HCT116 (cell line): ENCODE data around the gene SUN5. TPM values are rescaled to one million over a fixed set of nuclear protein-coding genes. Genes with fewer than 3 reads are reported as not detected.

ENCODE experiments used
- ATAC-seq: fragments of 200-7000 bp; cut with Tn5 transposase; 2 replicates; pipeline ENCODE4 v1.9.1; 2020; ENCODE audit warnings: mild to moderate bottlenecking, moderate library complexity
- BruUV-seq: library from RNA; stranded (reverse); fragments of 400-500 nt; replicated peaks from 2 replicates; lab custom pipeline; 2021; lab: Mats Ljungman, UMichigan
- CTCF ChIA-PET: fragments of 300-600 bp; sonication (Branson Sonifier 250); formaldehyde crosslinking; loops from one replicate; lab custom pipeline; 2021; ENCODE audit warnings: antibody characterized with exemption; lab: Charles Lee
- POLR2A ChIA-PET: fragments of 300-600, 350-600 bp; sonication (Branson Sonifier 250); formaldehyde crosslinking; loops from one replicate; lab custom pipeline; 2021; ENCODE audit warnings: antibody characterized with exemption; lab: Charles Lee
- RAD21 ChIA-PET, 2 experiments: fragments of 300-600 bp; sonication (Branson Sonifier 250); formaldehyde crosslinking; loops; one replicate each; lab custom pipeline; 2023; ENCODE audit warnings: low total read pairs in 2 of 2; ENCODE audit not compliant: uncharacterized antibody in 2 of 2, unreplicated experiment in 2 of 2, low non-redundant PET in 1 of 2; lab: Charles Lee
- DNase-seq: peaks from one replicate; pipeline ENCODE4 v3.0.0-alpha.2; 2010; ENCODE audit warnings: low read depth, low spot score
- H2AFZ ChIP-seq: fragments of 200-600 bp; shearing (Covaris generic), sonication (generic); 2 replicates; pipeline ENCODE4 v1.6.1; 2017; ENCODE audit warnings: low read depth, mixed run types, mixed read lengths, antibody characterized with exemption, low read length; ENCODE audit not compliant: poor library complexity, severe bottlenecking
- H3K27ac ChIP-seq: 2 replicates; pipeline ENCODE4 v1.5.1; 2012; ENCODE audit warnings: low read depth, low read length
- H3K27me3 ChIP-seq: fragments of 200-600 bp; sonication (generic); 2 replicates; pipeline ENCODE4 v1.6.1; 2016; ENCODE audit warnings: mixed run types, low read length, mixed read lengths; ENCODE audit not compliant: insufficient read depth
- H3K36me3 ChIP-seq, 2 experiments: fragments of 200-500 bp in 1 of 2; fragments of 200-600 bp in 1 of 2; sonication (Bioruptor generic) in 1 of 2; sonication (generic) in 1 of 2; 2 replicates each; pipeline versions ENCODE4 v1.5.1 to v1.6.1; 2014 to 2016; ENCODE audit warnings: low read length in 2 of 2, inconsistent platforms in 1 of 2, mixed read lengths in 1 of 2, mixed run types in 1 of 2; ENCODE audit not compliant: insufficient read depth in 2 of 2, control insufficient read depth in 1 of 2
- H3K4me1 ChIP-seq, 2 experiments: fragments of 200-600 bp in 1 of 2; sonication (generic) in 1 of 2; 2 replicates each; pipeline versions ENCODE4 v1.5.1 to v1.6.1; 2012 to 2017; ENCODE audit warnings: low read length in 2 of 2, inconsistent platforms in 1 of 2, mild to moderate bottlenecking in 1 of 2, mixed read lengths in 1 of 2, mixed run types in 1 of 2, moderate library complexity in 1 of 2; ENCODE audit not compliant: insufficient read depth in 2 of 2, control insufficient read depth in 1 of 2
- H3K4me2 ChIP-seq: fragments of 200-600 bp; sonication (generic); 2 replicates; pipeline ENCODE4 v1.6.1; 2017; ENCODE audit warnings: mixed run types, low read length, mixed read lengths
- H3K4me3 ChIP-seq, 2 experiments: fragments of 200-600 bp in 1 of 2; sonication (generic) in 1 of 2; replicated peaks in 1 of 2; 2 replicates each; pipeline ENCODE4 v1.5.1; 2011 to 2016; ENCODE audit warnings: low read length in 2 of 2, control low read depth in 1 of 2, low read depth in 1 of 2, mild to moderate bottlenecking in 1 of 2, mixed read lengths in 1 of 2, mixed run types in 1 of 2
- H3K79me2 ChIP-seq: fragments of 200-600 bp; sonication (generic); 2 replicates; pipeline ENCODE4 v1.6.1; 2017; ENCODE audit warnings: mild to moderate bottlenecking, mixed run types, low read length, moderate library complexity, mixed read lengths; ENCODE audit not compliant: insufficient read depth
- H3K9ac ChIP-seq: fragments of 200-600 bp; sonication (generic); 2 replicates; pipeline ENCODE4 v1.6.1; 2016; ENCODE audit warnings: low read length, mixed read lengths
- H3K9me2 ChIP-seq: fragments of 200-600 bp; sonication (generic), shearing (Covaris generic); 2 replicates; pipeline ENCODE4 v1.6.1; 2017; ENCODE audit warnings: mixed run types, mild to moderate bottlenecking, moderate library complexity; ENCODE audit not compliant: insufficient read depth
- H3K9me3 ChIP-seq, 2 experiments: fragments of 200-500 bp in 1 of 2; fragments of 200-600 bp in 1 of 2; sonication (Bioruptor generic) in 1 of 2; sonication (generic) in 1 of 2; 2 replicates each; pipeline ENCODE4 v1.6.1; 2014 to 2017; ENCODE audit warnings: low read length in 2 of 2, mixed read lengths in 2 of 2, inconsistent platforms in 1 of 2, low read depth in 1 of 2, mild to moderate bottlenecking in 1 of 2, mixed run types in 1 of 2, moderate library complexity in 1 of 2; ENCODE audit not compliant: control insufficient read depth in 1 of 2, insufficient read depth in 1 of 2
- H4K20me1 ChIP-seq: fragments of 200-600 bp; sonication (generic), shearing (Covaris generic); 2 replicates; pipeline ENCODE4 v1.6.1; 2017; ENCODE audit warnings: mixed run types, mild to moderate bottlenecking, moderate library complexity; ENCODE audit not compliant: insufficient read depth
- EGR1 ChIP-seq: IDR thresholded peaks from 2 replicates; pipeline ENCODE4 v1.6.1; 2012; ENCODE audit warnings: low read depth
- ELF1 ChIP-seq: IDR thresholded peaks from 2 replicates; pipeline ENCODE4 v1.6.1; 2012; ENCODE audit warnings: low read depth, borderline replicate concordance
- EZH2phosphoT487 ChIP-seq: fragments of 200-600 bp; IDR thresholded peaks from 2 replicates; pipeline ENCODE4 v1.6.1; 2018; ENCODE audit warnings: antibody characterized with exemption, borderline replicate concordance
- RAD21 ChIP-seq: IDR thresholded peaks from 2 replicates; pipeline ENCODE4 v1.6.1; 2012; ENCODE audit warnings: low read depth, mild to moderate bottlenecking
- SIN3A ChIP-seq: IDR thresholded peaks from 2 replicates; pipeline ENCODE4 v1.6.1; 2012; ENCODE audit warnings: low read depth
- SP1 ChIP-seq: IDR thresholded peaks from 2 replicates; pipeline ENCODE4 v1.6.1; 2012; ENCODE audit warnings: low read depth
- ZNF274 ChIP-seq: fragments of 200-500 bp; sonication (Bioruptor generic); IDR thresholded peaks from 2 replicates; pipeline ENCODE4 v1.6.1; 2014; ENCODE audit warnings: mild to moderate bottlenecking, low read depth, low read length, inconsistent platforms
- intact Hi-C: fragments of 100-400 bp; cut with micrococcal nuclease; formaldehyde crosslinking; loops from 2 replicates; pipeline ENCODE4 v1.10.0; 2022
- total RNA-seq: library from RNA; stranded (reverse); gene quantifications from one replicate; pipeline ENCODE4 v1.2.1, GENCODE V29; 2021; ENCODE audit not compliant: unreplicated experiment
- TF ChIP-seq, protein P1 (sequence below): IDR thresholded peaks from 2 replicates; pipeline ENCODE4 v1.6.1; 2012
- TF ChIP-seq, protein P2 (sequence below): IDR thresholded peaks from 2 replicates; pipeline ENCODE4 v1.6.1; 2011; ENCODE audit warnings: mild to moderate bottlenecking, low read length, moderate library complexity; ENCODE audit not compliant: insufficient replicate concordance; ENCODE audit errors: extremely low read depth
- TF ChIP-seq, protein P3 (sequence below): IDR thresholded peaks from 2 replicates; pipeline ENCODE4 v1.6.1; 2012; ENCODE audit warnings: low read depth

The SUN5 gene
- total RNA-seq, 1 experiment from 2014 or later = not detected

DNA sequence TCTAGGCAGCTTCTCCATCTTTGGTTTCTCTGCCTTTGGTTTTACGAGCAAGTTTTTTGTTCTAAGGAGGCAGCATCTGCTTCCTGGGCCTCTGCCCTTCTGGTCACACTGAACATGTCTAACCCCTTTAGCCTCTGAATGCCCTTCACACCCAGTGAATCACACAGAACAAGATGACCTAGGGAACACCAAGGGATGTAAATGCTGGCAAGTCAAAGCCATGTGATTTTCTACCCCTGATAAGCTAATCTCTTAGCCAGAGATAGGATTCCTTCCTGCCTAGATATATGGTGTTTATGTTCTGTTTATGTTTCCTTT, 20.0 kb upstream of the SUN5 start:
- Histone ChIP-seq H4K20me1 (no peaks in the 10 kb centered on the region), H3K4me2 (no peak overlapping the region), H3K9me3 (no peaks in the 10 kb centered on the region; a peak in 1 of 4 replicates), H3K4me1 (no peaks in the 10 kb centered on the region), H3K9ac (no peak overlapping the region), H3K79me2 (no peaks in the 10 kb centered on the region), H3K27me3 (peaks cover 26% of the 10 kb centered on the region; the same call in 1 of the 2 replicates), H3K27ac (no peak overlapping the region), H3K9me2 (no peaks in the 10 kb centered on the region), H2AFZ (no peak overlapping the region), H3K4me3 (no peak overlapping the region), H3K36me3 (no peaks in the 10 kb centered on the region)
- intact Hi-C loops = no loop called here
- DNase-seq (no peak), ATAC-seq (no peak)
- BruUV-seq = no TSS peak
- TF ChIP-seq, protein P1, sequence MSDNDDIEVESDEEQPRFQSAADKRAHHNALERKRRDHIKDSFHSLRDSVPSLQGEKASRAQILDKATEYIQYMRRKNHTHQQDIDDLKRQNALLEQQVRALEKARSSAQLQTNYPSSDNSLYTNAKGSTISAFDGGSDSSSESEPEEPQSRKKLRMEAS = no peak
- TF ChIP-seq ELF1 (no peak), EGR1 (no peak)
- TF ChIP-seq, protein P2, sequence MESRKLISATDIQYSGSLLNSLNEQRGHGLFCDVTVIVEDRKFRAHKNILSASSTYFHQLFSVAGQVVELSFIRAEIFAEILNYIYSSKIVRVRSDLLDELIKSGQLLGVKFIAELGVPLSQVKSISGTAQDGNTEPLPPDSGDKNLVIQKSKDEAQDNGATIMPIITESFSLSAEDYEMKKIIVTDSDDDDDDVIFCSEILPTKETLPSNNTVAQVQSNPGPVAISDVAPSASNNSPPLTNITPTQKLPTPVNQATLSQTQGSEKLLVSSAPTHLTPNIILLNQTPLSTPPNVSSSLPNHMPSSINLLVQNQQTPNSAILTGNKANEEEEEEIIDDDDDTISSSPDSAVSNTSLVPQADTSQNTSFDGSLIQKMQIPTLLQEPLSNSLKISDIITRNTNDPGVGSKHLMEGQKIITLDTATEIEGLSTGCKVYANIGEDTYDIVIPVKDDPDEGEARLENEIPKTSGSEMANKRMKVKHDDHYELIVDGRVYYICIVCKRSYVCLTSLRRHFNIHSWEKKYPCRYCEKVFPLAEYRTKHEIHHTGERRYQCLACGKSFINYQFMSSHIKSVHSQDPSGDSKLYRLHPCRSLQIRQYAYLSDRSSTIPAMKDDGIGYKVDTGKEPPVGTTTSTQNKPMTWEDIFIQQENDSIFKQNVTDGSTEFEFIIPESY = no peak
- POLR2A ChIA-PET = no interaction called here
- RAD21 ChIA-PET = no interaction called here
- CTCF ChIA-PET = no interaction called here

DNA sequence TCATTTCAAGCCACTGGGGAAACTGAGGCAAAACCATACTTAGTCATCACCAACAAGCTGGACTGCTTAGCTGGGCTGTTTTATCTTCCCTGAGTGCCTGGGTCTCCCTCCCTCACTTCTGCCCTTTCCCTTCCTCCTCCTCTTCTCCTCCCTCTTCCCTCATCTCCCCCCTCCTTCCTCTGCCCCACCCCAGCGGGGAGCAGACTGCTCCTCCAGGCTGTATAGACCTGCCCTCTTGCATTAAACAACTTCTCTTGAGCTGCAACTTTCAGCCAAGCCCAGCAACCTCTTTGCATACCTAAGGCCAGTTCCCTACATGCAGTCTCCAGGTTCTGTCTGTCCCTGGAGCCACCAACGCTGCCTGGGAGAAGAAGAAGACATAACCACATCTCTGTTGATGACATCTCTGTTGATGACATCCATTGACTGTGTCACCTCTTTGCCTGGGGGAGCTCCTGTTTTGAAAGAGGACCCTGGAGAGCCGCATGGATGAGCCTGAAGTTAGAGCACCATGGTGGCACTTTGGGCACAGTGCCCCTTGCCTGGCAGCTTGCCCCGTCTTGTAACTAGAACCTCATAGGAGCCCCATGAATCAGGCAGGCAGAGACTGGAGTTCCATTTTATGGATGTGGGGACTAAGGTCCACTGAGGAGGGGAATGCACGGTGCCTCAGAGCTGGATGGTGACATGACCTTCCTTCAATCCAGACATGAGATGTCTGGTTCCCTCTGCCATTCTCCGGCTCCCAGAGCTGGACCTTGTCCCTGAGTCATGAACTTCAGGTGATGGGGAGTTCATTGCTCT, 19.4 kb upstream of the SUN5 start:
- Histone ChIP-seq H3K9ac (no peak overlapping the region), H4K20me1 (no peaks in the 10 kb centered on the region), H3K4me2 (no peak overlapping the region), H3K36me3 (no peaks in the 10 kb centered on the region), H3K79me2 (no peaks in the 10 kb centered on the region), H3K4me3 (no peak overlapping the region), H3K27me3 (peaks cover 22% of the 10 kb centered on the region; the same call in 1 of the 2 replicates), H3K27ac (no peak overlapping the region), H3K4me1 (no peaks in the 10 kb centered on the region), H3K9me3 (no peaks in the 10 kb centered on the region; a peak in 1 of 4 replicates), H3K9me2 (no peaks in the 10 kb centered on the region), H2AFZ (no peak overlapping the region)
- no TSS peak for BruUV-seq
- no peak for ATAC-seq
- ChIA-PET CTCF (no interaction called here), POLR2A (no interaction called here), RAD21 (no interaction called here)
- no peak for DNase-seq
- intact Hi-C loops = no loop called here
- TF ChIP-seq EZH2phosphoT487 (no peak), RAD21 (no peak), ELF1 (no peak), EGR1 (no peak), SIN3A (no peak), ZNF274 (no peak), SP1 (no peak)
- TF ChIP-seq, protein P1 = no peak
- TF ChIP-seq, protein P3, sequence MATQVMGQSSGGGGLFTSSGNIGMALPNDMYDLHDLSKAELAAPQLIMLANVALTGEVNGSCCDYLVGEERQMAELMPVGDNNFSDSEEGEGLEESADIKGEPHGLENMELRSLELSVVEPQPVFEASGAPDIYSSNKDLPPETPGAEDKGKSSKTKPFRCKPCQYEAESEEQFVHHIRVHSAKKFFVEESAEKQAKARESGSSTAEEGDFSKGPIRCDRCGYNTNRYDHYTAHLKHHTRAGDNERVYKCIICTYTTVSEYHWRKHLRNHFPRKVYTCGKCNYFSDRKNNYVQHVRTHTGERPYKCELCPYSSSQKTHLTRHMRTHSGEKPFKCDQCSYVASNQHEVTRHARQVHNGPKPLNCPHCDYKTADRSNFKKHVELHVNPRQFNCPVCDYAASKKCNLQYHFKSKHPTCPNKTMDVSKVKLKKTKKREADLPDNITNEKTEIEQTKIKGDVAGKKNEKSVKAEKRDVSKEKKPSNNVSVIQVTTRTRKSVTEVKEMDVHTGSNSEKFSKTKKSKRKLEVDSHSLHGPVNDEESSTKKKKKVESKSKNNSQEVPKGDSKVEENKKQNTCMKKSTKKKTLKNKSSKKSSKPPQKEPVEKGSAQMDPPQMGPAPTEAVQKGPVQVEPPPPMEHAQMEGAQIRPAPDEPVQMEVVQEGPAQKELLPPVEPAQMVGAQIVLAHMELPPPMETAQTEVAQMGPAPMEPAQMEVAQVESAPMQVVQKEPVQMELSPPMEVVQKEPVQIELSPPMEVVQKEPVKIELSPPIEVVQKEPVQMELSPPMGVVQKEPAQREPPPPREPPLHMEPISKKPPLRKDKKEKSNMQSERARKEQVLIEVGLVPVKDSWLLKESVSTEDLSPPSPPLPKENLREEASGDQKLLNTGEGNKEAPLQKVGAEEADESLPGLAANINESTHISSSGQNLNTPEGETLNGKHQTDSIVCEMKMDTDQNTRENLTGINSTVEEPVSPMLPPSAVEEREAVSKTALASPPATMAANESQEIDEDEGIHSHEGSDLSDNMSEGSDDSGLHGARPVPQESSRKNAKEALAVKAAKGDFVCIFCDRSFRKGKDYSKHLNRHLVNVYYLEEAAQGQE = no peak
